HCT116 (cell line): ENCODE measurements around the gene TLK2. TPM values are rescaled to one million over a fixed set of nuclear protein-coding genes. Genes with fewer than 3 reads are reported as not detected.

Source experiments
- ATAC-seq: fragments of 200-7000 bp; cut with Tn5 transposase; 2 replicates; pipeline ENCODE4 v1.9.1; 2020; ENCODE audit warnings: mild to moderate bottlenecking, moderate library complexity
- BruUV-seq: library from RNA; stranded (reverse); fragments of 400-500 nt; replicated peaks from 2 replicates; lab custom pipeline; 2021; lab: Mats Ljungman, UMichigan
- CTCF ChIA-PET: fragments of 300-600 bp; sonication (Branson Sonifier 250); formaldehyde crosslinking; loops from one replicate; lab custom pipeline; 2021; ENCODE audit warnings: antibody characterized with exemption; lab: Charles Lee
- POLR2A ChIA-PET: fragments of 300-600, 350-600 bp; sonication (Branson Sonifier 250); formaldehyde crosslinking; loops from one replicate; lab custom pipeline; 2021; ENCODE audit warnings: antibody characterized with exemption; lab: Charles Lee
- RAD21 ChIA-PET, 2 experiments: fragments of 300-600 bp; sonication (Branson Sonifier 250); formaldehyde crosslinking; loops; one replicate each; lab custom pipeline; 2023; ENCODE audit warnings: low total read pairs in 2 of 2; ENCODE audit not compliant: uncharacterized antibody in 2 of 2, unreplicated experiment in 2 of 2, low non-redundant PET in 1 of 2; lab: Charles Lee
- DNase-seq: peaks from one replicate; pipeline ENCODE4 v3.0.0-alpha.2; 2010; ENCODE audit warnings: low read depth, low spot score
- H2AFZ ChIP-seq: fragments of 200-600 bp; shearing (Covaris generic), sonication (generic); 2 replicates; pipeline ENCODE4 v1.6.1; 2017; ENCODE audit warnings: low read depth, mixed run types, mixed read lengths, antibody characterized with exemption, low read length; ENCODE audit not compliant: poor library complexity, severe bottlenecking
- H3K27ac ChIP-seq: 2 replicates; pipeline ENCODE4 v1.5.1; 2012; ENCODE audit warnings: low read depth, low read length
- H3K27me3 ChIP-seq: fragments of 200-600 bp; sonication (generic); 2 replicates; pipeline ENCODE4 v1.6.1; 2016; ENCODE audit warnings: mixed run types, low read length, mixed read lengths; ENCODE audit not compliant: insufficient read depth
- H3K36me3 ChIP-seq, 2 experiments: fragments of 200-500 bp in 1 of 2; fragments of 200-600 bp in 1 of 2; sonication (Bioruptor generic) in 1 of 2; sonication (generic) in 1 of 2; 2 replicates each; pipeline versions ENCODE4 v1.5.1 to v1.6.1; 2014 to 2016; ENCODE audit warnings: low read length in 2 of 2, inconsistent platforms in 1 of 2, mixed read lengths in 1 of 2, mixed run types in 1 of 2; ENCODE audit not compliant: insufficient read depth in 2 of 2, control insufficient read depth in 1 of 2
- H3K4me1 ChIP-seq, 2 experiments: fragments of 200-600 bp in 1 of 2; sonication (generic) in 1 of 2; 2 replicates each; pipeline versions ENCODE4 v1.5.1 to v1.6.1; 2012 to 2017; ENCODE audit warnings: low read length in 2 of 2, inconsistent platforms in 1 of 2, mild to moderate bottlenecking in 1 of 2, mixed read lengths in 1 of 2, mixed run types in 1 of 2, moderate library complexity in 1 of 2; ENCODE audit not compliant: insufficient read depth in 2 of 2, control insufficient read depth in 1 of 2
- H3K4me2 ChIP-seq: fragments of 200-600 bp; sonication (generic); 2 replicates; pipeline ENCODE4 v1.6.1; 2017; ENCODE audit warnings: mixed run types, low read length, mixed read lengths
- H3K4me3 ChIP-seq, 2 experiments: fragments of 200-600 bp in 1 of 2; sonication (generic) in 1 of 2; replicated peaks in 1 of 2; 2 replicates each; pipeline ENCODE4 v1.5.1; 2011 to 2016; ENCODE audit warnings: low read length in 2 of 2, control low read depth in 1 of 2, low read depth in 1 of 2, mild to moderate bottlenecking in 1 of 2, mixed read lengths in 1 of 2, mixed run types in 1 of 2
- H3K79me2 ChIP-seq: fragments of 200-600 bp; sonication (generic); 2 replicates; pipeline ENCODE4 v1.6.1; 2017; ENCODE audit warnings: mild to moderate bottlenecking, mixed run types, low read length, moderate library complexity, mixed read lengths; ENCODE audit not compliant: insufficient read depth
- H3K9ac ChIP-seq: fragments of 200-600 bp; sonication (generic); 2 replicates; pipeline ENCODE4 v1.6.1; 2016; ENCODE audit warnings: low read length, mixed read lengths
- H3K9me2 ChIP-seq: fragments of 200-600 bp; sonication (generic), shearing (Covaris generic); 2 replicates; pipeline ENCODE4 v1.6.1; 2017; ENCODE audit warnings: mixed run types, mild to moderate bottlenecking, moderate library complexity; ENCODE audit not compliant: insufficient read depth
- H3K9me3 ChIP-seq, 2 experiments: fragments of 200-500 bp in 1 of 2; fragments of 200-600 bp in 1 of 2; sonication (Bioruptor generic) in 1 of 2; sonication (generic) in 1 of 2; 2 replicates each; pipeline ENCODE4 v1.6.1; 2014 to 2017; ENCODE audit warnings: low read length in 2 of 2, mixed read lengths in 2 of 2, inconsistent platforms in 1 of 2, low read depth in 1 of 2, mild to moderate bottlenecking in 1 of 2, mixed run types in 1 of 2, moderate library complexity in 1 of 2; ENCODE audit not compliant: control insufficient read depth in 1 of 2, insufficient read depth in 1 of 2
- H4K20me1 ChIP-seq: fragments of 200-600 bp; sonication (generic), shearing (Covaris generic); 2 replicates; pipeline ENCODE4 v1.6.1; 2017; ENCODE audit warnings: mixed run types, mild to moderate bottlenecking, moderate library complexity; ENCODE audit not compliant: insufficient read depth
- ATF3 ChIP-seq: IDR thresholded peaks from 2 replicates; pipeline ENCODE4 v1.6.1; 2012
- CBX3 ChIP-seq: IDR thresholded peaks from 2 replicates; pipeline ENCODE4 v1.6.1; 2012; ENCODE audit warnings: low read depth
- EGR1 ChIP-seq: IDR thresholded peaks from 2 replicates; pipeline ENCODE4 v1.6.1; 2012; ENCODE audit warnings: low read depth
- ELF1 ChIP-seq: IDR thresholded peaks from 2 replicates; pipeline ENCODE4 v1.6.1; 2012; ENCODE audit warnings: low read depth, borderline replicate concordance
- EZH2 ChIP-seq: fragments of 200-600 bp; sonication (generic); IDR thresholded peaks from 2 replicates; pipeline ENCODE4 v1.6.1; 2017; ENCODE audit warnings: antibody characterized with exemption, mixed run types
- POLR2AphosphoS5 ChIP-seq: IDR thresholded peaks from 2 replicates; pipeline ENCODE4 v1.6.1; 2011; ENCODE audit warnings: mild to moderate bottlenecking, low read depth, low read length, moderate library complexity
- RAD21 ChIP-seq: IDR thresholded peaks from 2 replicates; pipeline ENCODE4 v1.6.1; 2012; ENCODE audit warnings: low read depth, mild to moderate bottlenecking
- TCF7L2 ChIP-seq: IDR thresholded peaks from 2 replicates; pipeline ENCODE4 v1.7.0; 2011; ENCODE audit warnings: borderline replicate concordance, inconsistent platforms; ENCODE audit not compliant: insufficient read depth, insufficient read length; ENCODE audit errors: extremely low read depth
- ZBTB33 ChIP-seq: IDR thresholded peaks from 2 replicates; pipeline ENCODE4 v1.6.1; 2011; ENCODE audit warnings: mild to moderate bottlenecking, low read length, moderate library complexity; ENCODE audit not compliant: insufficient replicate concordance; ENCODE audit errors: extremely low read depth
- intact Hi-C: fragments of 100-400 bp; cut with micrococcal nuclease; formaldehyde crosslinking; loops from 2 replicates; pipeline ENCODE4 v1.10.0; 2022
- total RNA-seq: library from RNA; stranded (reverse); gene quantifications from one replicate; pipeline ENCODE4 v1.2.1, GENCODE V29; 2021; ENCODE audit not compliant: unreplicated experiment
- TF ChIP-seq, protein P1 (sequence below), 3 experiments: fragments of 200-600 bp in 1 of 3; sonication (generic) in 1 of 3; IDR thresholded peaks in 2 of 3; conservative IDR thresholded peaks in 1 of 3; 2 replicates each; pipeline ENCODE4 v1.5.1; 2012 to 2017; ENCODE audit warnings: low read depth in 2 of 3, low read length in 2 of 3, antibody characterized with exemption in 1 of 3, borderline replicate concordance in 1 of 3, control low read depth in 1 of 3, mild to moderate bottlenecking in 1 of 3, mixed read lengths in 1 of 3, mixed run types in 1 of 3, moderate library complexity in 1 of 3; ENCODE audit not compliant: insufficient read depth in 1 of 3

TLK2 gene
- total RNA-seq, 1 experiment from 2014 or later = 56.6 TPM

- no peak for TF ChIP-seq ATF3
- TF ChIP-seq, all 23 proteins: peak for 0
Measured at GRCh38 chr17:62626719-62627218, 148.1 kb downstream of the TLK2 start (continued).

DNA sequence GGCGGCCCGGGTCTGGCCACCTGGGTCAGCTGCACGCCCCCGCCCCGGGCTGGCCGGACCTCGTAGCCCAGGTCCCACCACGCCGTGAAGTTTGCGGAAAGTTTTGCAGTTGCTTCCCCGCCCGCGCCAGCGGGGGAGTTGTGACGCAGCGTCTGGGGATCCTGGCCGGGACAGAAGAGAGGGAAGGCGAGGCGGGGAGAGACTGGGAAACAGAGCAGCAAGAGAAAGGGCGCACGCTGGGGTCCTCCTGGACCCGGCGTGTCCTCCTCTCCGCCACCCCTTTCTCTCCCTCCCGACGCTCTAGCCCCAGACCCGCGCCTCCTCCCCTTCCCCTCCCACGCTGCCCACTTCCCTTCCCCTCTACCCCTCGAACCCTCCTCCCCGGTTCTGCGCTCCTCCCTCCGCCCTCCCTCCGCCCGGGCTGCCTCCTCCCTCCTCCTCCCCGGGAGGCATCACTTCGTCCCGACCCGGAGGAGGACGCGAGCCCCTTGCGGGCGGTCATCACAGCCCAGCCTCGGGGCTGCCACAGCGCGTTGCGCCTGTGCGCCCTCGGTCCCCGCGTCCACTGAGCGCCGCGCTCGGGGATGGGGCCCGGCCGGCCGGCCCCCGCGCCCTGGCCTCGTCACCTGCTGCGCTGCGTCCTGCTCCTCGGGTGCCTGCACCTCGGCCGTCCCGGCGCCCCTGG lies 148.7 kb downstream of the TLK2 start, which contains the start of gene MRC2:
Gene MRC2, plus strand, starts transcription at position 452 of the 685 bp plus-strand sequence. Its CDS starts 133 bp downstream, at position 585.
- POLR2A ChIA-PET = no interaction called here

More for the DNA sequence above, 148.7 kb downstream of the TLK2 start, which contains the start of gene MRC2:
- Histone ChIP-seq H3K9me2 (no peaks in the 10 kb centered on the region), H3K36me3 (no peaks in the 10 kb centered on the region), H3K27me3 (no peaks in the 10 kb centered on the region), H3K4me1 (peaks cover 11 to 39% of the 10 kb centered on the region in 2 experiments; a peak in 3 of 4 replicates), H3K4me2 (peak within 1 kb of the TSS; percentile 99), H3K9ac (peak within 1 kb of the TSS; percentile 64), H3K4me3 (peak within 1 kb of the TSS; percentile 54 to 74), H4K20me1 (no peaks in the 10 kb centered on the region), H3K9me3 (no peaks in the 10 kb centered on the region), H2AFZ (peak within 1 kb of the TSS; percentile 72), H3K27ac (peak within 1 kb of the TSS; percentile 48; the same call in 1 of the 2 replicates), H3K79me2 (no peaks in the 10 kb centered on the region)
- peak; percentile 83 for ATAC-seq
- peak; percentile 31 for DNase-seq
- BruUV-seq = no TSS peak
- CTCF ChIA-PET = no interaction called here
- intact Hi-C loops = no loop called here
- RAD21 ChIA-PET = no interaction called here
- TF ChIP-seq, protein P1, sequence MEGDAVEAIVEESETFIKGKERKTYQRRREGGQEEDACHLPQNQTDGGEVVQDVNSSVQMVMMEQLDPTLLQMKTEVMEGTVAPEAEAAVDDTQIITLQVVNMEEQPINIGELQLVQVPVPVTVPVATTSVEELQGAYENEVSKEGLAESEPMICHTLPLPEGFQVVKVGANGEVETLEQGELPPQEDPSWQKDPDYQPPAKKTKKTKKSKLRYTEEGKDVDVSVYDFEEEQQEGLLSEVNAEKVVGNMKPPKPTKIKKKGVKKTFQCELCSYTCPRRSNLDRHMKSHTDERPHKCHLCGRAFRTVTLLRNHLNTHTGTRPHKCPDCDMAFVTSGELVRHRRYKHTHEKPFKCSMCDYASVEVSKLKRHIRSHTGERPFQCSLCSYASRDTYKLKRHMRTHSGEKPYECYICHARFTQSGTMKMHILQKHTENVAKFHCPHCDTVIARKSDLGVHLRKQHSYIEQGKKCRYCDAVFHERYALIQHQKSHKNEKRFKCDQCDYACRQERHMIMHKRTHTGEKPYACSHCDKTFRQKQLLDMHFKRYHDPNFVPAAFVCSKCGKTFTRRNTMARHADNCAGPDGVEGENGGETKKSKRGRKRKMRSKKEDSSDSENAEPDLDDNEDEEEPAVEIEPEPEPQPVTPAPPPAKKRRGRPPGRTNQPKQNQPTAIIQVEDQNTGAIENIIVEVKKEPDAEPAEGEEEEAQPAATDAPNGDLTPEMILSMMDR (IDR thresholded peaks at IDR 0.05 in 2 of 3, conservative IDR thresholded peaks at IDR 0.05 in 1 of 3; ENCODE audit: borderline replicate concordance in 1 of 3, insufficient read depth in 1 of 3, low read depth in 2 of 3, low read length in 2 of 3) = no peak
- TF ChIP-seq EZH2 (no peak), POLR2AphosphoS5 (peak; percentile 50; the same call in 1 of the 2 replicates), EGR1 (peak; percentile 77), CBX3 (no peak), RAD21 (no peak), ZBTB33 (no peak), ELF1 (no peak), TCF7L2 (no peak)
